Chondrocyte (in vitro differentiated cells): Measurements from ENCODE around the gene ZNF660. TPM values are rescaled to one million over a fixed set of nuclear protein-coding genes. Genes with fewer than 3 reads are reported as not detected.

Experiments used
- DNase-seq: peaks from one replicate; pipeline ENCODE4 v3.0.0; 2021; ENCODE audit warnings: mixed read lengths, low spot score
- H3K27ac Mint-ChIP-seq: one replicate; pipeline ENCODE4 v1.8.0; 2021; ENCODE audit warnings: mild to moderate bottlenecking, moderate library complexity, mixed read lengths; ENCODE audit not compliant: unreplicated experiment
- H3K27me3 Mint-ChIP-seq: 2 replicates; pipeline ENCODE4 v1.8.0; 2021; ENCODE audit warnings: low read depth, mixed read lengths
- H3K36me3 Mint-ChIP-seq: 2 replicates; pipeline ENCODE4 v1.8.0; 2021; ENCODE audit warnings: low read depth, mixed read lengths
- H3K4me1 Mint-ChIP-seq: 2 replicates; pipeline ENCODE4 v1.8.0; 2021; ENCODE audit warnings: low read depth, mild to moderate bottlenecking, mixed read lengths
- H3K4me3 Mint-ChIP-seq: one replicate; pipeline ENCODE4 v1.8.0; 2021; ENCODE audit warnings: mild to moderate bottlenecking, moderate library complexity, mixed read lengths; ENCODE audit not compliant: unreplicated experiment
- H3K9me3 Mint-ChIP-seq: 2 replicates; pipeline ENCODE4 v1.8.0; 2021; ENCODE audit warnings: low read depth, mixed read lengths
- total RNA-seq: library from RNA; stranded (reverse); gene quantifications from 3 replicates; pipeline ENCODE4 v1.2.1, GENCODE V29; 2021
- TF ChIP-seq, protein P1 (sequence below): fragments of 200-600 bp; sonication (generic); IDR thresholded peaks from 2 replicates; pipeline ENCODE4 v1.5.0; 2021; ENCODE audit warnings: antibody characterized with exemption, mild to moderate bottlenecking, moderate library complexity

ZNF660 gene
- total RNA-seq, 1 donor from 2014 or later = 5.3 TPM

DNA sequence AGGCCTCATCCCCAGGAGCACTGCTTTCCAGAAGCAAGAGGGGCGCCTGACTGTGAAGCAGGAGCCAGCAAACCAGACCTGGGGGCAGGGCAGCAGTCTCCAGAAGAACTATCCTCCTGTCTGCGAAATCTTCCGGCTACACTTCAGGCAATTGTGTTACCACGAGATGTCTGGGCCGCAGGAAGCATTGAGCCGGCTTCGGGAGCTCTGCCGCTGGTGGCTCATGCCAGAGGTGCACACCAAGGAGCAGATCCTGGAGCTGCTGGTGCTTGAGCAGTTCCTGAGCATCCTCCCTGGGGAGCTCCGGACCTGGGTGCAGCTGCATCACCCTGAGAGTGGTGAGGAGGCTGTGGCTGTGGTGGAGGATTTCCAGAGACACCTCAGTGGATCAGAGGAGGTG, 27.7 kb upstream of the ZNF660 start:
- H3K4me3 Mint-ChIP-seq = no peak overlapping the region

DNA sequence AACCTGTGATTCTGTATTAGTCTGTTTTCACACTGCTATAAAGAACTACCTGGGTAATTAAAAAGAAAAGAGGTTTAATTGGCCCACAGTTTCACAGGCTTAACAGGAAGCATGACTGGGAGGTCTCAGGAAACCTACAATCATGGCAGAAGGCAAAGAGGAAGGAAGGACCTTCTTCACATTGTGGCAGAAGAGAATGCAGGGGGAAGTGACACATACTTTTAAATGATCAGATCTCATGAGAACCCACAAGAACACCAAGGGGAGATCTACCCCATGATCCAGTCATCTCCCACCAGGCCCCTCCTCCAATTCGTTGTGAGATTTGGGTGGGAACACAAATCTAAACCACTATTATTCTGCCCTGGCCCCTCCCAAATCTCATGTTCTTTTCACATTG, 23.7 kb upstream of the ZNF660 start:
- Mint-ChIP-seq H3K4me1 (peaks cover 22% of the 10 kb centered on the region), H3K27ac (no peak overlapping the region), H3K36me3 (peaks cover 31% of the 10 kb centered on the region), H3K27me3 (no peaks in the 10 kb centered on the region), H3K4me3 (no peak overlapping the region), H3K9me3 (peaks cover 3% of the 10 kb centered on the region)
- no peak for DNase-seq
- TF ChIP-seq, protein P1, sequence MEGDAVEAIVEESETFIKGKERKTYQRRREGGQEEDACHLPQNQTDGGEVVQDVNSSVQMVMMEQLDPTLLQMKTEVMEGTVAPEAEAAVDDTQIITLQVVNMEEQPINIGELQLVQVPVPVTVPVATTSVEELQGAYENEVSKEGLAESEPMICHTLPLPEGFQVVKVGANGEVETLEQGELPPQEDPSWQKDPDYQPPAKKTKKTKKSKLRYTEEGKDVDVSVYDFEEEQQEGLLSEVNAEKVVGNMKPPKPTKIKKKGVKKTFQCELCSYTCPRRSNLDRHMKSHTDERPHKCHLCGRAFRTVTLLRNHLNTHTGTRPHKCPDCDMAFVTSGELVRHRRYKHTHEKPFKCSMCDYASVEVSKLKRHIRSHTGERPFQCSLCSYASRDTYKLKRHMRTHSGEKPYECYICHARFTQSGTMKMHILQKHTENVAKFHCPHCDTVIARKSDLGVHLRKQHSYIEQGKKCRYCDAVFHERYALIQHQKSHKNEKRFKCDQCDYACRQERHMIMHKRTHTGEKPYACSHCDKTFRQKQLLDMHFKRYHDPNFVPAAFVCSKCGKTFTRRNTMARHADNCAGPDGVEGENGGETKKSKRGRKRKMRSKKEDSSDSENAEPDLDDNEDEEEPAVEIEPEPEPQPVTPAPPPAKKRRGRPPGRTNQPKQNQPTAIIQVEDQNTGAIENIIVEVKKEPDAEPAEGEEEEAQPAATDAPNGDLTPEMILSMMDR = no peak

More for the DNA sequence above, 27.7 kb upstream of the ZNF660 start:
- Mint-ChIP-seq H3K27ac (no peak overlapping the region), H3K27me3 (no peaks in the 10 kb centered on the region), H3K4me1 (peaks cover 21% of the 10 kb centered on the region), H3K9me3 (peaks cover 3% of the 10 kb centered on the region), H3K36me3 (peaks cover 21% of the 10 kb centered on the region)
- TF ChIP-seq, protein P1 = no peak
- DNase-seq = no peak

DNA sequence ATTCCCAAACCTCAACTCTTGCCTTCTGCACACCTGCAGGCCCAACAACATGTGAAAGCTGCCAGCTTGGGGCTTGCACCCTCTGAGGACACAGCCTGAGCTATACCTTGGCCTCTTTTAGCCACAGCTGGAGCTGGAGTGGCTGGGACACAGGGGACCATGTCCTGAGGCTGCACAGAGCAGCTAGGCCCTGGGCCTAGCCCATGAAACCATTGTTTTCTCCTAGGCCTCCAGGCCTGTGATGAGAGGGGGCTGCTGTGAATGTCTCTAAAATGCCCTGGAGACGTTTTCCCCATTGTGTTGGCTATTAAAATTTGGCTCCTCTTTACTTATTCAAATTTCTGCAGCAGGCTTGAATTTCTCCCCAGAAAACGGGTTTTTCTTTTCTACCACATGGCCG, 22.6 kb upstream of the ZNF660 start:
- H3K36me3 Mint-ChIP-seq = peaks cover 36% of the 10 kb centered on the region
- peaks cover 16% of the 10 kb centered on the region for H3K4me1 Mint-ChIP-seq
- DNase-seq = no peak
- no peak overlapping the region for H3K27ac Mint-ChIP-seq
- peaks cover 3% of the 10 kb centered on the region for H3K9me3 Mint-ChIP-seq
- no peak overlapping the region for H3K4me3 Mint-ChIP-seq
- TF ChIP-seq, protein P1 = no peak
- no peaks in the 10 kb centered on the region for H3K27me3 Mint-ChIP-seq

DNA sequence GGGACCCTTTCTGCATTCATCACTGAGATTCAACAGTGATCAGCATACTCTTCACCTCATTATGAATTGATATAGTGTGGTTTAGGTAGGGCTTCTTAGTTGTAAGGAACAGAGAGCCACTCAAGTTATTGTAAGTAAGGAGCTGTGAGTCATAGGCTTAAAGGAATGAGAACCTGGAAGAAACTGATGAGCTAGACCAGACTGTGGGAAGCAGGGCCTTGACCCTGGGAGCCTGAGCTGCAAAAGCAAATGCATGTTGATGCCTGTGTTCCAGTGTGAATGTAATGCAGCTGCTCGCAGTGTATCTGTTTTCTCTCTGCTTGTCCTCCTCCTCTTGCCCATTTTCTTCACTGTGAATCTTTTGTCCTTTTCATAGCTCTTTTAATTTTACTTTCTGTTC, 16.2 kb upstream of the ZNF660 start:
- Mint-ChIP-seq H3K27ac (no peak overlapping the region), H3K4me1 (peaks cover 18% of the 10 kb centered on the region), H3K36me3 (peaks cover 61% of the 10 kb centered on the region), H3K4me3 (no peak overlapping the region), H3K27me3 (no peaks in the 10 kb centered on the region), H3K9me3 (peaks cover 40% of the 10 kb centered on the region)
- TF ChIP-seq, protein P1 = no peak
- DNase-seq = no peak

DNA sequence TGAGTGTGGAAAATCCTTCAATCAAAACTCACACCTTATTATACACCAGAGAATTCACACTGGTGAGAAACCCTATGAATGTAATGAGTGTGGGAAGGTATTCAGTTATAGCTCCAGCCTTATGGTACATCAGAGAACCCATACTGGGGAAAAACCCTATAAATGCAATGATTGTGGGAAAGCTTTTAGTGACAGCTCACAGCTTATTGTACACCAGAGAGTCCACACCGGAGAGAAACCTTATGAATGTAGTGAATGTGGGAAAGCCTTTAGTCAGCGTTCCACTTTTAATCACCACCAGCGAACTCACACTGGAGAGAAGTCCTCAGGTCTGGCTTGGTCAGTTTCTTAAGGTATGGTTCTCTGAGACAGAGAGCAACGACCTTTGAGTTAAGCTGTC, 13.7 kb upstream of the ZNF660 start:
- TF ChIP-seq, protein P1 = no peak
- peaks cover 43% of the 10 kb centered on the region for H3K9me3 Mint-ChIP-seq
- no peak for DNase-seq
- H3K27me3 Mint-ChIP-seq = no peaks in the 10 kb centered on the region
- peaks cover 55% of the 10 kb centered on the region for H3K36me3 Mint-ChIP-seq
- H3K4me3 Mint-ChIP-seq = no peak overlapping the region
- H3K4me1 Mint-ChIP-seq = peaks cover 11% of the 10 kb centered on the region
- H3K27ac Mint-ChIP-seq = no peak overlapping the region
